DOHH2 (cell line): ENCODE measurements around the gene GPC6.

Source experiments
- H3F3A ChIP-seq: fragments of 200-600 bp; sonication (generic), shearing (Covaris generic); 2 replicates; pipeline ENCODE4 v1.6.0; 2016; ENCODE audit warnings: antibody characterized with exemption, mild to moderate bottlenecking; ENCODE audit not compliant: control insufficient read depth, insufficient read depth
- H3K27ac ChIP-seq: fragments of 200-600 bp; sonication (generic); 2 replicates; pipeline ENCODE4 v1.5.1; 2014; ENCODE audit warnings: low read depth, mild to moderate bottlenecking, low read length, moderate library complexity
- H3K27me3 ChIP-seq: fragments of 200-600 bp; sonication (generic); 2 replicates; pipeline ENCODE4 v1.6.1; 2014; ENCODE audit warnings: mild to moderate bottlenecking, low read length, mixed read lengths; ENCODE audit not compliant: control insufficient read depth
- H3K36me3 ChIP-seq: fragments of 200-600 bp; sonication (generic); 2 replicates; pipeline ENCODE4 v1.6.1; 2014; ENCODE audit warnings: mild to moderate bottlenecking, low read length, moderate library complexity, mixed read lengths; ENCODE audit not compliant: control insufficient read depth
- H3K4me1 ChIP-seq: fragments of 200-600 bp; sonication (generic); 2 replicates; pipeline ENCODE4 v1.6.1; 2014; ENCODE audit warnings: mild to moderate bottlenecking, low read length, mixed read lengths; ENCODE audit not compliant: control insufficient read depth
- H3K4me2 ChIP-seq: fragments of 200-600 bp; sonication (generic); 2 replicates; pipeline ENCODE4 v1.6.0; 2014; ENCODE audit warnings: mild to moderate bottlenecking, low read length, moderate library complexity
- H3K4me3 ChIP-seq: fragments of 200-600 bp; sonication (generic); 2 replicates; pipeline ENCODE4 v1.5.1; 2014; ENCODE audit warnings: mild to moderate bottlenecking, low read length, mixed read lengths
- H3K79me2 ChIP-seq: fragments of 200-600 bp; sonication (generic); 2 replicates; pipeline ENCODE4 v1.6.1; 2014; ENCODE audit warnings: mild to moderate bottlenecking, low read length, mixed read lengths; ENCODE audit not compliant: control insufficient read depth
- H3K9me2 ChIP-seq: fragments of 200-600 bp; sonication (generic); replicated peaks from 2 replicates; pipeline ENCODE4 v1.6.1; 2014; ENCODE audit warnings: mild to moderate bottlenecking, low read length, mixed read lengths; ENCODE audit not compliant: control insufficient read depth
- H3K9me3 ChIP-seq: fragments of 200-600 bp; sonication (generic); 2 replicates; pipeline ENCODE4 v1.6.1; 2014; ENCODE audit warnings: antibody characterized with exemption, low read length, mixed read lengths; ENCODE audit not compliant: control insufficient read depth, insufficient read depth
- H4K20me1 ChIP-seq: fragments of 200-600 bp; sonication (generic); 2 replicates; pipeline ENCODE4 v1.6.0; 2014; ENCODE audit warnings: low read depth, mild to moderate bottlenecking, antibody characterized with exemption, low read length, moderate library complexity; ENCODE audit not compliant: control insufficient read depth, insufficient read depth
- EZH2phosphoT487 ChIP-seq: fragments of 200-600 bp; sonication (generic); IDR thresholded peaks from 2 replicates; pipeline ENCODE4 v1.6.1; 2017; ENCODE audit warnings: borderline replicate concordance, mild to moderate bottlenecking, antibody characterized with exemption, low read length, moderate library complexity, mixed read lengths
- TF ChIP-seq, protein P1 (sequence below): fragments of 200-600 bp; sonication (generic); IDR thresholded peaks from one replicate; pipeline ENCODE4 v1.5.1; 2014; ENCODE audit warnings: antibody characterized with exemption, mild to moderate bottlenecking, low read depth, low read length; ENCODE audit not compliant: poor library complexity, severe bottlenecking

Gene GPC6

DNA sequence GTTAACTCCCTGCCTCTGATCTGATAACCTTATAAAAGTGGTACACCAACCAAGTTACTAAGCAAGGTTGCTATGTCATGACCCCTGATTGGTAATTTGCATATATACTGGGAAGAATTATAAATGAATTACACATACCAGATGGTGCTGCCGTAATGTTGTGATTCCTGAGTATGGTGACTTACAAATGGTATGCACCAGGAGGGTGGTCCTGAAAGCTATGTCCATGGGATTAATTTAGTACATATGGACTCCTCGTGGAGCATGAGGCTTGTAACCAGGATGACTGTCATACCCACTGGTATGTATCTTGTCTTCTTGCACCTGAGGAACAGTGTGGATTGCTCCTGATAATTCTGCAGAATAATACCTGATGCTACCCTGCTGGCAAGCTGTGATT is 240.6 kb downstream of the GPC6 start:
- H3K79me2 ChIP-seq: no peaks in the 10 kb centered on the region
- H3K9me3 ChIP-seq: no peaks in the 10 kb centered on the region
- H3K4me3 ChIP-seq: no peak overlapping the region
- no peaks in the 10 kb centered on the region for H3K27me3 ChIP-seq
- H3K4me1 ChIP-seq: no peaks in the 10 kb centered on the region
- no peaks in the 10 kb centered on the region for H3F3A ChIP-seq
- H4K20me1 ChIP-seq: no peaks in the 10 kb centered on the region
- H3K9me2 ChIP-seq: no peaks in the 10 kb centered on the region
- TF ChIP-seq, protein P1, sequence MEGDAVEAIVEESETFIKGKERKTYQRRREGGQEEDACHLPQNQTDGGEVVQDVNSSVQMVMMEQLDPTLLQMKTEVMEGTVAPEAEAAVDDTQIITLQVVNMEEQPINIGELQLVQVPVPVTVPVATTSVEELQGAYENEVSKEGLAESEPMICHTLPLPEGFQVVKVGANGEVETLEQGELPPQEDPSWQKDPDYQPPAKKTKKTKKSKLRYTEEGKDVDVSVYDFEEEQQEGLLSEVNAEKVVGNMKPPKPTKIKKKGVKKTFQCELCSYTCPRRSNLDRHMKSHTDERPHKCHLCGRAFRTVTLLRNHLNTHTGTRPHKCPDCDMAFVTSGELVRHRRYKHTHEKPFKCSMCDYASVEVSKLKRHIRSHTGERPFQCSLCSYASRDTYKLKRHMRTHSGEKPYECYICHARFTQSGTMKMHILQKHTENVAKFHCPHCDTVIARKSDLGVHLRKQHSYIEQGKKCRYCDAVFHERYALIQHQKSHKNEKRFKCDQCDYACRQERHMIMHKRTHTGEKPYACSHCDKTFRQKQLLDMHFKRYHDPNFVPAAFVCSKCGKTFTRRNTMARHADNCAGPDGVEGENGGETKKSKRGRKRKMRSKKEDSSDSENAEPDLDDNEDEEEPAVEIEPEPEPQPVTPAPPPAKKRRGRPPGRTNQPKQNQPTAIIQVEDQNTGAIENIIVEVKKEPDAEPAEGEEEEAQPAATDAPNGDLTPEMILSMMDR: no peak
- H3K27ac ChIP-seq: no peak overlapping the region
- no peaks in the 10 kb centered on the region for H3K36me3 ChIP-seq
- no peak overlapping the region for H3K4me2 ChIP-seq

DNA sequence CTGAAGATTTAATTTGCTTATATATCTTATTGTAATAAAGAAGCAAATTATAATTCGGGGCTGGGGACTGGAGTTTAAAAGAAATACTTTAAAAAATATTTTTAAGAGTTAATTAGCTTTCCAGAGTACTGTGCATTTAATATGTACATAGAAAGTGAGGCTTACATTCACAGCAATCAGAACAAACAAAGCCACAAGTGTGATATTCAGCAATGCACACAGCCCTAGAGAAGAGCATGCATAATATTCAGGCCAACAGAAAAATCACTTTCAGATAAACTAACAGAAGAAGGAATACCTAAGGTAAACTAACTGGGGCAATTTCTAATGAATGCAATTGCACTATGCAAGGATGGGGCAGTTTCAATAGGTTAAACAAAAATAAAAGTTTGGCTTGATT is 241.8 kb downstream of the GPC6 start:
- H3K4me3 ChIP-seq: no peak overlapping the region
- no peak overlapping the region for H3K27ac ChIP-seq
- no peak overlapping the region for H3K4me2 ChIP-seq
- H3K36me3 ChIP-seq: no peaks in the 10 kb centered on the region
- TF ChIP-seq EZH2phosphoT487: no peak
- TF ChIP-seq, protein P1: no peak
- H3K4me1 ChIP-seq: no peaks in the 10 kb centered on the region
- no peaks in the 10 kb centered on the region for H3K79me2 ChIP-seq
- no peaks in the 10 kb centered on the region for H3K9me2 ChIP-seq
- no peaks in the 10 kb centered on the region for H4K20me1 ChIP-seq
- H3K27me3 ChIP-seq: no peaks in the 10 kb centered on the region
- peaks cover 10% of the 10 kb centered on the region; the same call in 1 of the 2 replicates for H3K9me3 ChIP-seq
- H3F3A ChIP-seq: no peaks in the 10 kb centered on the region

DNA sequence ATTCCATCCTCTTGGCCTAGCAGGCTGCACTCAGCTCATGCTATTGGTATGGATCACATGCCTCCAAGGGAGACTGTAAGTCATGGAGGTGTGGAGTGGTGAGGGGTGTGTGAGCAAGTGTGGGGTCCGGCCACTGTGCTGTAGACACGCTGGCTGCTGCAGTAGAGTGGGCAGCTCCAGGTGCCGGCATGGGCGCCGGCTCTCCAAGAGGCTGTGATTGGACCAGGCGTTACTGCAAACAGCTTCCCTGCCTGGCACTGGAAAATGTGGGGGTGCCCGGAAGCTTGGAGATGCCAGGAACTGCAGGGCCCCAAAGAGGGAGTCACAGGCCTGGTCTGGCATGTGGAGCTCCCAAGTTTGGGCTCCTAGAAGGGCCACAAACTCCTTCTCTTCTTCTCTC is 245.7 kb downstream of the GPC6 start:
- Histone ChIP-seq H3K36me3 (no peaks in the 10 kb centered on the region), H4K20me1 (no peaks in the 10 kb centered on the region), H3K27me3 (no peaks in the 10 kb centered on the region), H3K9me2 (no peaks in the 10 kb centered on the region), H3K9me3 (peaks cover 12% of the 10 kb centered on the region; the same call in 1 of the 2 replicates), H3K4me1 (no peaks in the 10 kb centered on the region), H3K79me2 (no peaks in the 10 kb centered on the region), H3K27ac (no peak overlapping the region), H3F3A (no peaks in the 10 kb centered on the region), H3K4me3 (no peak overlapping the region), H3K4me2 (no peak overlapping the region)
- TF ChIP-seq EZH2phosphoT487: no peak
- TF ChIP-seq, protein P1: no peak
